T-helper 2 cell treated with Interferon-gamma antibody and Interleukin-4, amounts not matched to agents 100 ng/mL and 5 ng/mL, for 36 hours (primary cell): ENCODE measurements around the gene BCOR. TPM values are rescaled to one million over a fixed set of nuclear protein-coding genes. Genes with fewer than 3 reads are reported as not detected.

Experiments used
- intact Hi-C: fragments of 100-400 bp; cut with micrococcal nuclease; formaldehyde crosslinking; loops from one replicate; pipeline ENCODE4 v1.15.1; 2023
- total RNA-seq: library from RNA; stranded (reverse); gene quantifications from 2 replicates; pipeline ENCODE4 v1.2.3, GENCODE V29; 2022

Gene BCOR
- total RNA-seq, 1 donor from 2014 or later = 57.1 TPM

DNA sequence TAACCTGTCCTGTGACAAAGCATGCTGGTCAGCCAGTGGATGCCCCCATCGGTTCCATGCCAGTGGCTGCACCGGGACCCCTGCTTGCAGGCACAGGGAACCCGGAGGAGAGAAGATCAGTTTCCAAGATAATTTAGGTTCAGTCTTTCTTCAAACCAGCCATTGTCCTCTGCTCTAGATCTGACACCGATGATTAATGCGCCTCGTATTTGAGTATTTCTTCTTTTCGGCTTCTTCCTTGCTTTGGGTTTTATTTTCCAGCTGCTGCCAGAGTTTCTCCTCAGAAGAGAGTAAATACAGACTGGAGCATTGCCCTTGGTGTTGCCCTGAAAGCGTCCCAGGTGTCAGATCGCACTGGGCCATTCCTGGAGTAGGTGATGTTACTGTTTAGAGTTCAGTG is 19.2 kb upstream of the BCOR start:
- intact Hi-C loops = no loop called here

DNA sequence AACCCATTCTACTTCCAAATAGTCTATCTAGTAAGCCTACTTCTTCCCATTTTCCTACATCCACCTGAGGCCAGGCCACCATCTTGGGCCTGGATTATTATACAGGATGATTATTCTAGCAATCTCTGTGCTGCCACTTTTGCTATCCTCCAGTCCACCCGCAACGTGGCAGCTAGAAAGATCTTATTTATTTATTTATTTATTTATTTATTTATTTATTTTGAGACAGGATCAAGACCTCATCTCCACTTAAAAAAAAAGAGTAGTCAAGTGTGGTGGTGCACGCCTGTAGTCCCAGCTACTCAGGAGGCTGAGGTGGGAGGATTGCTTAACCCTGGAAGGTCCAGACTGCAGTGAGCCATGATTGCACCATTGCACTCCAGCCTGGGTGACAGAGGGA is 15.2 kb upstream of the BCOR start:
- intact Hi-C loops = no loop called here

DNA sequence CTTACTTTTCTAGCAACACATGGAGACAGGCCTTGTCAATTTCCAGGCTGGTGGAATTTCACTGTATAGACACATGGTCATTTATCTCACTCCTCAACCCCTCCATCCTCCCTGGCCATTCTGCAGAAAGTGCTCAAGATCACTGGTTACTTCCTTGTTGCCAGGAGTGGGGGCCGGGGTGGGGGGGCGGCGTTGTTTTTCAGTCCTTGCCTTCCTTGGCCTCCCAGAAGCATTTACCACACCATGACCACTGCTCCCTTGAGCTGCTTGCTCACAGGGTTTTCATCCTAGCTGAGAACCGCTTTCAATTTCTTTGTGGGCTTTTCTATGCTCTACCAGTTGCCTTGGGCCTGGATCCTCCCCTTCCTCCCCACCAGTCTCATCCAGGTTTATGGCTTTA is 14.1 kb upstream of the BCOR start:
- intact Hi-C loops = no loop called here

DNA sequence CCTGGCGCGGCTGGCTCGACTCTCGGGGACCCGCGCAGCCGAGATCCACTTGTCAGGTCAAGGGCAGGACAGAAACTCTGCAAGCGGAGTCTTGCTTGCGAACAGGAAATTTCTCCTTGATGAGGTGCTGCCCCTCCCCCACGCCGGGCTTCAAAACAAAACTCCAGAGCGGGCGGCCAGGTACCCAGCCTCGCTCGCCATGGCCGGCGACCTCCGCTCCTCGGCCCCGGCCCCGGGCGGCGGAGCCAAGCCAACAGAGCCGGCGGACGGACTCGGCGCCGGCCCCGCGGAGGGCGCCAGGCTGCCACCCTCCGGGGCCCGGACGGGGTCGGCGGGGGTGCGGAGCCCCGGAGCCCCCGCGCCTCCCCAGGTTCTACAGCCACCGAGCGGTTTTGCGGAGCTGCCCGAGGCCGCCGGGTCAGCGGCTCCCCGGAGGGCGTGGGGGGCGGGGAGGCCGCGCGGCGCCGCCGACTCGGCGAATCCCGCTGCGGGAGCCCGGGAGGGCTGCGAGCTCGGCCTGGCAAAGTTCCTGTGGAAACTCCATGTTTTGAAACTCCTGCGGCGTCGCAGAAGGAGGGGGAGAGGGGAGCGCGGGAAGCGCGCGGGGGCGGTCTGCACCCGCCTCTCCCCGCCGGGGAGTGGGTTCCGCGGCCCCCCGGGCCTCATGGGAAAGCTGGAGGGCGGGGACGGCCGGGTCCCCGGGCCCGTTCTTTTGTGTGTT is 11.7 kb upstream of the BCOR start:
- intact Hi-C loops = no loop called here

DNA sequence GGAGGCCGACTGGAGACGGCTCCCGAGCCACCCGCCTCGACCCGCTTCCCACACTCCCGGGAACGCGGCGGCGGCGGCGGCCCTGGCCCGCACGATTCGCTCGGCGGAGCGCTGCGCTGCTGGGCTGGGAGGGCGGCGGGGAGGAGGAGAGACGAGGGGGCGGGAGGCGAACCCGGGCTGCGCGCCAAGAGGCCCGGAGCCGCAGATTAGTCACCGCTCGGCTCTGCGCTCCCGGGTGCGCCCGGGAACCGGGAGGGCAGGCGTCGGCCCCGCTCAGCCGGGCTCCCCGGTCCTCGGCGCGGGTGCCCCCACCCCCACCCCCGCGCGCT is 11.2 kb upstream of the BCOR start:
- intact Hi-C loops = no loop called here

DNA sequence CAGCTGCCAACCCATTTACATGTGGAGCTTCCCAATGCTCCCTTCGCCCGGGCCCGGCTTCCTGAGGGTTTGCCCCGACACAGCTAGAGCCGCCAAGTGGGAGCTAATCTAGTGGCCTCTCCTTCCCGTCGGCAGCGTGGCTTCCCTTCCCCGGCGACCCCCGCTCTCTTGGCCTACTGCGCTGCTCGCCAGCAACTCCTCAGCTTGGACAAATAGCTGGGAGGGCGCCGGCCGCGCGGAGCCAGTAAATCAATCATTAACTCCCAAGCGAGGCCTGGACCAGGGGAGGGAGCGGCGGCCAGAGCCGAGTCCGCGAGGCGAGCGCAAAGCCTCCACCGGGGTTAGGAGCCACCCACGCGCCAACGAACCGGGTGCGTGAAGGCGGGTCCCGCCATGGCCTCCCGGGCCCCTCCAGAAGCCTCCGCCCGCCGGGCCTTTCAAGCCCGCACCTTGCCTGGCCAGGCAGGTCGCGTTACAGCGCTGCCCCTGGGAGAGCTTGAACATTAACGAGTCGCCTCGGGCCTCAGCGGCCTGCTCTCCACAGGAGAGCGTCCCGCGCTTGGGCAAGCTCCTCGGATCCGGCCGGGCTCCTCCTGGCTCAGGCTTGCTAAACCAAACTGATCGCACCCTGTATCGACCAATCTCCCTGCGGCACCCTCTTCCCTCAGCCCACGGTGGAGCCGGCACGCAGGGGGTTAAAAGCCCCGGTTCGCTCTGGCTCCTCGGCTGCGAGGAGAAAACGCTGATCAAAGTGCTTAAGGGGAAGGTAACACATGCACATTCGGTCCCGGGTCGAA is 10.6 kb upstream of the BCOR start:
- intact Hi-C loops = no loop called here

DNA sequence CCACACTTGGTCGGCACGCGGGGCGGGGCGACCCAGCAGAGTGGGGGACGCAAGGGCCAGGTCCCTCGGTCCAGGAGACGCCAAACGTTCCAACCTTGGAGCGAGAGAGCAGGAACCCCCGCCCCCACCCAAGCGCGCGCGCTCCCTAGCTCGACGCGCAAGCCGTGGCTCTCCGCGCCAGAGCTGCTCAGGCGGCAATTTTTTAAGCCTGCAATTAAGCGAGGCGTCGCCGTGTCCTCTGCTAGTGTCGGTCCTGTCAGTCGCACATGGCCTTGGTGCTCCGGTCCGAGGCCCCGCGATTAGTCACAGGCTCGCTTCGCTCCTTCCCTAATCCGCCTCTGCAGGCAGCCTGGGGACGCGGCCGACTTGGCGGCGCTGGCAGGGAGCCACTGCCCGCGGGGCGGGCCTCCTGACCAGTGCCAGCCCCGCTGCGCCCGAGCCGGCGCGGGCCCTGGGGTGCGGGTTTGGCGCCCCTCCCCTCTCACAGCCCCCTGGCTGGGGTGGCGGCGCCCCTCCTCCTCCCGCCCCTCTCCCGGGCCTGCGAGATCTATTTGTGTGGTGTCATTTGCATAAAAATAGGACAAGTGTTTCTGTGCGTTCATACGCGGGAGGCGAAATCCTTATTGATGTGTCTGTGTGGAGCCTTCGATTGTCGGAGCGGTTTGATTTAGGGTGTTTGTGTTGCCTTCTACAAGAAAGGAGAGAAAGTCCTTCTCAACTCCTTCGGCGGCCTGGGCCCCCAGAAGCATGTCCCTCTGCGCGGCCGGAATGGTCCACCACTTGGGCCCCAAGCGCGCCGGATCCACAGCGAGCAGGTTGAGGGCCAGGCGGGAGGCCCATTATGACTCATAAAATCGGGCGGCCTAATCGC is 9.8 kb upstream of the BCOR start:
- intact Hi-C loops = loop anchor here (2.0 kb wide), 1 partner anchor 45 kb away; no protein-coding TSS in a partner anchor

DNA sequence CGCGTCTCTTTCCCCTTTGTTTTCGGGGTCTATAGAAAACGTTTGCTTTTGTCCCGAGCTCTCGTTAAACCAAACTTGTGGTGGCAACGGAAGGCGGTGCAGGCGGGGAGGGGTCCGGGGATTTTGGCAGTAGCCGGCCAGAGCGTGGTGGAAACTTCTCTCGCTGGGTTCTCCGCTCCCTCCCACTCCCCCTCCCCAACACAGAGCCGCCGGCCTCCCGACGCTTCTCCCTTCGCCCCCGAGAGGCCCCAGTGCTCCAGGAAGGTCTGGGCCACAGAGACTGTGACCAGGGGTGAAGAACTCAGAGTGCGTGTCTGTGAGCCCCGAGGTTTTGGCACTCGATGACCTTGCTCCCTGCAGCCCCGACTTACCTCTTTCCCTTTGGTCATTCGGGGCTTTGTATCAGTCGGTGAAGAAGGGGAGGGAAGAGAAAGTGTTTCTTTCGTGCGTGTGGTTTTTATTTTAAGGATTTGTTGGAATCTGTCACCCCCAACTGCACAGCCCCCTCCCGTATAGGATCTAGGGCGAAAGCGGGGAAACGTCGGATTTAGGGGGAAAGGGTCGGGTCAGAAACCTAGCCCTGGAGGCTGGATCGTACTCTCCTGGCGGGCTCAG is 9.0 kb upstream of the BCOR start:
- intact Hi-C loops = loop anchor here (1.0 to 2.0 kb wide), 2 partner anchors 8 to 46 kb away; no protein-coding TSS in a partner anchor

DNA sequence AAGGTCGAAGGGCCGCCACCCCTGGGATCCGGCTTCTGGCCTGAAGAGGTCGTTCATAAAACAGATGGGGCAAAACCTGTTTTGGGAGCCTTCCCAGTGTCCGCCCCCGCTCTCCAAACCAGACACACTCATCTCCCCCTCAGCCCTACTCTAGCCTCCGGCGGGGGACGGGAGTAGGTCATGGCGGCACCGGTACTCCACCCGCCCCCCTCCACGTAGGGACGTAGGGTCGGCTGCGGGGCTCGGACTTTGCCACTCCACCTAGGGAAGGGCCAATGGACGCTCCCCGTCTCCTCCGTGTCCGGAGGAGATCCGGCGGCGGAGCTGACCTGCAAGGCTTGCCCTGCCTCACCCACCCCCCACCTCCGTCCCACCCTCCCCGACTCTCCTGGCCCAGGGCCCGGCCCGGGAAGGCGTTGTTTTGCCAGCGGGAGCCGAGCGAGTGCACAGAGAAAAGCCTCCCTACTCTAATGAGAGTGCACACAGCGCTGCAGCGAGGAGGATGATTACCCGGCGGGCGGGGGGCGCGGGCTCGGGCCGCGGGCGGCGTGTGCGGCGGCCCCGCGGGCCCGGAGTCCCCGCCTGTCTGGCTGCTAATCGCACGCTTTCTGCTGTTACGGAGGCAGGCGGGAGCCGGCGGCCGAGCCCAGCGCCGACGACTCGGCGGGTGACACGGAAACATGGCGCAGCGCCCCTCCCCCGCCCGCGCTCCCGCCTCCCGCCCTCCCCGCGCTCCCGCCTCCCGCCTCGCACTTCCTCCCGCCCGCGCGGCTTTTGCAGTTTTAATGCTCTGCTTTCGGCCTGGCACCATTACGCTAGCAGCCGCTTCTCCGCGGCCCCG is 8.3 kb upstream of the BCOR start:
- intact Hi-C loops = loop anchor here (1.0 to 2.0 kb wide), 2 partner anchors 8 to 47 kb away; no protein-coding TSS in a partner anchor

DNA sequence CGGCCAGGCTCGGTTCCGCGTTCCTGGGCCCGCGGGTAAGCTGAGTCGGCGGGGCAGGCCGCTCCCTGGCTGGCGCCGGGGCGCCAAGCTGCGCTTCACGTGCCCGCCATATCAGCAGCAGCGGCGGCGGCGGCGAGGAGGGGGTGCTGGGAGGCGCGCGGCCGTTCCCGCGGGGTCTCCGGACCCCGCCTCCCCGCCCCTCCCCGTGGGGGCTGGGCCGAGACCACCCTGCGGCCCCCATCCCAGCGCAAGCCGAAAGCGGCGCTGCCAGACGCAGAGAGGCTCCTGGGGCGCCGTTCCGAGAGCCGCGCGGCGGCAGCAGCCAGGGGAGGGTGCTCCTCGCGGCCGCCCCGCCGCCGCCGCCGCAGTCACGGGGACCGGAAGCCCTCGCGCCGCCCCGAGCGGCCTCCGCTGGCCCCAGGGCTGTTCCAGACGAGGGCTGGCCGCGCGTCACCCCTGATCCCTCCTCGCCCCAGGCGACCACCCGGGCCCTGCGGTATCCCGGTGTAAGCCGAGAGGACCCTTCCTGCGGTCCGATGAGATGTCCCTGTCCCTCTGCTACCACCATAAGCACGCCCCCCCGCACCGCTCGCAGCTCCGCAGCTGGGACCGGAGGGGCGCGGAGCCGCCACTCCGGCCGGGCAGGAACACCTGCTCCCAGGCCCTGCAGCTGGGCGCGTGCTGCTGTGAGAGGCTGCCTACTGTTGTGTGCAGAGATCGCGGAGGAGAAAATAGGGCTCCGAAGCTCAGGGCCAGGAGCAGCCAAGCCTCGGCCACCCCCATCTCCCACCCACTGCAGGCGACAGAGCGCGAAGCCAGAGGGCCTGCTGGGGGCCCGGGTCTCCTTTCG is 7.5 kb upstream of the BCOR start:
- intact Hi-C loops = no loop called here

DNA sequence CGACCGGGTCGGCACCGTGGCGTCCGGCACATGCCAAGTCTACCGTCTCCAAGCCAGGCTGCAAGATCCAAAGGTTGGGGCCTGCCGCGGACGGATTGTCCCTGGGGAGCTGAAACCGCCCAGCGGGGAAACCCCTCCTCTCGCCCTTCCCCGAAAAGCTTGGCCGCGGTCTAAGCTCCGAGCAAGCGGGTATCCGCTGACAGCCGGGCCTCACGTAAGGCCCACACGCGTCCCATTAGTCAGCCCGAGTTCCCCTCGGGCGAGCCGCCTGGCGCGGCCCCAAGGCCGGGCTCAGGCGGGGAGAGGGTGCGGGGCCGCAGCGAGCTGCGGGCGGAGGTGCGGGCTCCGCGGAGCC is 6.8 kb upstream of the BCOR start:
- intact Hi-C loops = no loop called here

DNA sequence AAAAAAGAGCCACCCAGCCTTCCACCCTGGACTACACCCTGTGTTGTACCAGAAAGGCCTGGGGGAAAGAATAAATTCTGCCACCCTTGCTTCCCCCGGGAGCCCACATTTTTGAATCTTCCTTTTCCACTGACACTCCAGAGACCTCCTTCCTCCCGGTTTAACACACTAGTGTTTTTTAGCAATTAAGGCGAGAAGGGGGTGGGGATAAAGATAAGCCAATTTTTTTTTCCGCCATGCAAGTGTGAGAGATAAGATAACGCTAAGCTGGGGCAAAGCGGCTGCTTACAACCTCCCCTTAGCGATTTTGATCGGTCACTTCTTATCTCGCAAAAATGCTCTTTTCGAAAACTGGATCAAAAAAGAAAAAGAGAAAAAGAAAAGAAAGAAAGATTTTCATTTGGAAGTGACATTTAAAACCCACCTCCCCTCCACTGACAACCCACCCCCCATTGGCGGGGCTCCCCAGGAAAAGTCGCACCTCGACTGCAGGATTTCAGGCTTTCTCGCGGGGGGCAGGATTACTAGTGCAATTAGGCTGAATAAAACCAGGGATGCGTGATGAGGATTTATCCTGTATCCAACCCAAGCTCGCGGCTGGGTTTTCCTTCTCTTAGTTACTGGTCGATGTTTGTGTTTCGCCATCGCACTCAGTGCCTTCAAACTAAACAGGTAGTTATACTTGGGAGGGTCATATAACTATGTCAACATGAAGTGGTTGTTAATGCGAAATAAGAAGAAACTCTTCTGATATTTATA is 6.0 kb upstream of the BCOR start:
- intact Hi-C loops = no loop called here

DNA sequence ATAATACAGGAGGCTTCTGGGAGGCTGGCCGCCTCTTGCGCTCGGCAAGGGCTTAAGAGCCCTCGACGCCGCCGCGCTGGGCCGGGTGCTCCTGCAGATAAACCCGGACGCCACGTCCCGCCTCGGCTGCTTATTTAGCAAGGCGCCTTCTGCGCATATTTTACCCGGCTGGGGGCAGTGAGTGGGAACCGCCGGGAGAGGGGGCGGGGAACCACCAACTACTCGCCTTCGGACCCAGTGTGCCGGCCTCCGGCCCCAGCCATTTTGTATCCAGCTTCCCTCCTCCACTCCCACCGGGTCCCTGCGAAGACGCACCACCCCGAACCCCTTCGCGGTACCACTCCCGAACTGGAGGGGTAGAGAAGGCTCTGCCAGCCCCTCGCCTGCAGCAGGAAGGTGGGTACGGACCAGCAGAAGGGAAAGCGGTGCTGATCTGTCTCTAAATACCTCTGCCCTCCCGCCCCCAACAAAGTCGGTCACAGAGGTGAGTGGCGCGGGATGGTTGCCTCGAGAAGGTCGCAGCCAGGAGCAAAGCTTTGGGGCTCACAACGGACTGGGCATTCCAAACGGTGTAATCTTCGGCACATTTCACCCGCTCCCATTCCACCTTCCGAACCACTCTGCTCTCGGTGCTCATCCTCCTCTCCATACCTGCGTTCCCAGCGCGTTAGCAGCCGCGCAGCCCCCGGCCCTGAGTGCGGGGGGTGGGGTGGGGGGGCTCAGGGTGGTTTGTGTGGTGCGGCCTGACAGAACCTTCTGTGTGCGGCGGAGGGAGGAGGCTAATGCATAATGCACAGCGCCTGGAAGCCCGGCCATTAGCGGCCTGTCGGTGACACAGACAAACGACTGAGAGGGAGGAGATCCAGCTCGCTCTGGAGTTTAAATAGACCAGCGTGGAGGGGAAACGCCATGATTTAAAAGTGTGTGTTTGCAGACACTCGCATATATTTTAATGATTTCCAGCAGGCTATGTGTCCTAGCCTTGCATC is 4.9 kb upstream of the BCOR start:
- intact Hi-C loops = no loop called here

DNA sequence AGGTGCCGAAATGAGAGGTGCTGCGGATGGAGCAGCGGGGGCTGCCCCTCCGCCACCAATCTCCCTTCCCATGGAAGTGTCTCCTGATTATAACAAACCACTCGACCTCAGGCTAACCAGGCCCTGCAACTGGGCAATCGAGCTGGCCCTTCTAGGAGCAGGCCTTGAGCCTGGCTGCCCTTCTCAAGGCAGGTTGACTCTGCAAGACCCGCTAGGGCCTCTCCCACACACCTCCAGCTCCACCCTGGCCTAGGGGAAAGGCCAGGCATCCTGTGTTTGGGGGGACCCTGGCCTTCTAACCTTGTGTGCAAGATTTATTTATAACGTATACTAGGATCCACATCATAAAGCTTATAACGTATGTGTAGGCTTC is 3.7 kb upstream of the BCOR start:
- intact Hi-C loops = no loop called here

DNA sequence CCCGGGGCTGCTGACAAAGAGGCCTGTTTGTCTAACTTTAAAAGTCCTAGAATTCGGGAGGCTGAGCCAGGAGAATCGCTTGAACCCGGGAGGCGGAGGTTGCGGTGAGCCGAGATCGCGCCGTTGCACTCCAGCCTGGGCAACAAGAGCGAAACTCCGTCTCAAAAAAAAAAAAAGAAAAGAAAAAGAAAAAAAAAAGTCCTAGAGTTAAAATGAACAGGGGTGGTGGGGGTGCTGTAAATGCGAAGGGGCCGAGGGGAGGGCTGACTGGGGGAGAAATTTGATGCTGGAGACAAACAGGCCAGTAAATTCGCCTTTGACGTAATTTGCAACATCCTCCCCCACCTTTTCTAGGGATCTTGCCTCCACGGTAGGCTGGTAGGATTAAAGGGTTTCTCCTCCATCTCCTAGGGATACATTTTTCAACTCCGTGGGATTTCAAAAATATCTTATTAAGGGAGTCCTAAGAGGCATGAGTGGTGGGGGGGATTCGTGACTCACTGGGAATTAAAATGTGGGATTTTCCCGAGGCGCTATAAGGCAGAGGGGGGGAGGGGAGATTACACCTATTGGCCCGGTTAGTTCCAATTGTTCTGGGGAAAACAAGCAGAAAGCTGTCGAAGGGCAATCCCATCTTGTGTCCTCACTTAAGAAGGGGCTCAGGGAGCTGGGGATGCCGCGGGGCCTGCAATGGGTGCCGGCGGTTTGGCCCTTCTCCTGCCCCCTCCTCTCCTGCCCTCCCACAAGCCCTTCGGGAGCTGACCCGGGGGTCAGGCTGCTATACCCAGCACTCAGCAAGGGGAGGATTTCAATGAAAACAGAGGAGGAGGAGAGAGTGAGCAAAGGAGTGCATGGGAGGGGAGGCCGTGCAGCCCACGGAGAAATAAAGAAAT is 3.0 kb upstream of the BCOR start:
- intact Hi-C loops = no loop called here

DNA sequence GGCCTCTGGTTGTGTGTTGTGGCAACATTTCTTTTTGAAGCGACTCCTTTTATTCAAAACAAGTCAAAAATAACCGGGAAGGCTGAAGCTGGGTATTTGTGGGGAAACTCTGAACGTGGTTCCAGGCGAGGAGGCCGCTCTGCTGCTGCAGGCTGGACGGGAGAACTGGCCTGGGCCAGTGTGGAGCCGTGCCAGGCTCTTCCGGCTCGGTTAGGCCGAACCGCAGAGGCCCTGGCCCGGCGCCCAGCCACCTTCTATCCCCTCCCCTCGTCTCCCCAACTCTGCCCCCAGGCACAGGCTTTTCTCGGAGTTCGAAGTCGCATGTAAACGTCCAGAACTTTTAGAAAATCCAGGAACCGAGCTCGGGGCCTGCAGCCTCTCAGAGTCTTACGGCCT is 2.4 kb upstream of the BCOR start:
- intact Hi-C loops = no loop called here
